ENCODE results near the gene OGT. TPM values are rescaled to one million over a fixed set of nuclear protein-coding genes. Genes with fewer than 3 reads are reported as not detected.

OGT gene
- total RNA-seq, 1 experiment from 2014 or later, result 116 TPM

DNA sequence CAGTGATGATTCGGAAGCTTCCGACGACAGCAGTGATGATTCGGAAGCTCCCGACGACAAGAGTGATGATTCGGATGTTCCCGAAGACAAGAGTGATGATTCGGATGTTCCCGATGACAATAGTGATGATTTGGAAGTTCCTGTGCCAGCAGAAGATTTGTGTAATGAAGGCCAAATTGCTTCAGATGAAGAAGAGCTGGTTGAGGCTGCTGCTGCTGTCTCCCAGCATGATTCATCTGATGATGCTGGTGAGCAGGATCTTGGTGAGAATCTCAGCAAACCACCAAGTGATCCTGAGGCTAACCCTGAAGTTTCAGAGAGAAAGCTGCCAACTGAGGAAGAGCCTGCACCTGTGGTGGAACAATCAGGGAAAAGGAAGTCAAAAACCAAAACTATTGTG lies 71.2 kb downstream of the OGT start:
- Histone ChIP-seq H4K20me1 (ENCODE audit: control insufficient read depth, insufficient read depth, insufficient read length) (no peaks in the 10 kb centered on the region), H3K9ac (ENCODE audit: extremely low read depth, insufficient read length, low read length) (no peak overlapping the region), H4K91ac (ENCODE audit: insufficient read length, low read depth, low read length) (no peak overlapping the region), H3K4me1 (ENCODE audit: insufficient read depth, low read length) (no peaks in the 10 kb centered on the region), H3K4ac (ENCODE audit: low read depth, low read length) (no peak overlapping the region), H3K27me3 (ENCODE audit: insufficient read depth, low read length) (no peaks in the 10 kb centered on the region), H2BK15ac (ENCODE audit: low read depth, low read length) (no peak overlapping the region), H3K18ac (ENCODE audit: insufficient read length, low read depth, low read length) (no peak overlapping the region), H3K23me2 (ENCODE audit: insufficient read length, low read depth, low read length, poor library complexity, severe bottlenecking) (no peaks in the 10 kb centered on the region), H2BK120ac (ENCODE audit: low read depth, low read length, poor library complexity, severe bottlenecking) (no peak overlapping the region), H3K4me2 (ENCODE audit: insufficient read depth, insufficient read length, low read length) (no peak overlapping the region), H3K23ac (ENCODE audit: insufficient read length, low read depth, low read length) (no peak overlapping the region), H3K14ac (ENCODE audit: insufficient read depth, low read length) (no peak overlapping the region), H3T11ph (ENCODE audit: low read length) (no peak overlapping the region), H3K56ac (ENCODE audit: insufficient read length, low read depth, low read length) (no peak overlapping the region), H4K5ac (ENCODE audit: insufficient read length, low read depth, low read length) (no peak overlapping the region), H2BK20ac (ENCODE audit: low read depth, low read length, poor library complexity, severe bottlenecking) (no peak overlapping the region), H4K8ac (replicated peaks; ENCODE audit: insufficient read length, low read depth, low read length) (no peak overlapping the region), H2AFZ (ENCODE audit: low read length) (no peak overlapping the region), H2AK5ac (ENCODE audit: insufficient read length, low read length) (no peak overlapping the region), H3K79me1 (ENCODE audit: insufficient read depth, low read depth, low read length, poor library complexity, severe bottlenecking) (no peaks in the 10 kb centered on the region), H2BK12ac (ENCODE audit: insufficient read length, low read depth, low read length) (no peak overlapping the region), H3K27ac (ENCODE audit: insufficient read length, low read depth, low read length) (no peak overlapping the region), H3K79me2 (ENCODE audit: insufficient read depth, low read length) (no peaks in the 10 kb centered on the region), H3K9me3 (ENCODE audit: control insufficient read depth, low read depth, low read length) (peaks cover 51% of the 10 kb centered on the region), H2BK5ac (ENCODE audit: insufficient read length, low read length) (no peak overlapping the region)
- DNase-seq, result no peak
- WGBS (ENCODE audit: extremely low coverage, insufficient read length, low lambda C conversion rate), result no CpG with 5 or more reads among the region's 10 CpGs
- Mint-ChIP-seq H3K9me3 (peaks cover 66 to 74% of the 10 kb centered on the region in 2 experiments), H3K27me3 (ENCODE audit: low read depth) (no peaks in the 10 kb centered on the region), H3K4me3 (no peak overlapping the region), H3K4me1 (no peaks in the 10 kb centered on the region), H3K36me3 (ENCODE audit: insufficient read depth in 1 of 3, low read depth in 3 of 3) (peaks cover 33 to 52% (median 48%) of the 10 kb centered on the region in 3 experiments), H3K27ac (no peak overlapping the region; a peak in 1 of 7 replicates)
- TF ChIP-seq, protein P1, sequence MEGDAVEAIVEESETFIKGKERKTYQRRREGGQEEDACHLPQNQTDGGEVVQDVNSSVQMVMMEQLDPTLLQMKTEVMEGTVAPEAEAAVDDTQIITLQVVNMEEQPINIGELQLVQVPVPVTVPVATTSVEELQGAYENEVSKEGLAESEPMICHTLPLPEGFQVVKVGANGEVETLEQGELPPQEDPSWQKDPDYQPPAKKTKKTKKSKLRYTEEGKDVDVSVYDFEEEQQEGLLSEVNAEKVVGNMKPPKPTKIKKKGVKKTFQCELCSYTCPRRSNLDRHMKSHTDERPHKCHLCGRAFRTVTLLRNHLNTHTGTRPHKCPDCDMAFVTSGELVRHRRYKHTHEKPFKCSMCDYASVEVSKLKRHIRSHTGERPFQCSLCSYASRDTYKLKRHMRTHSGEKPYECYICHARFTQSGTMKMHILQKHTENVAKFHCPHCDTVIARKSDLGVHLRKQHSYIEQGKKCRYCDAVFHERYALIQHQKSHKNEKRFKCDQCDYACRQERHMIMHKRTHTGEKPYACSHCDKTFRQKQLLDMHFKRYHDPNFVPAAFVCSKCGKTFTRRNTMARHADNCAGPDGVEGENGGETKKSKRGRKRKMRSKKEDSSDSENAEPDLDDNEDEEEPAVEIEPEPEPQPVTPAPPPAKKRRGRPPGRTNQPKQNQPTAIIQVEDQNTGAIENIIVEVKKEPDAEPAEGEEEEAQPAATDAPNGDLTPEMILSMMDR (conservative IDR thresholded peaks at IDR 0.05), result no peak
